Measurements from ENCODE around the gene PIP5K1C.
"Not testable (repeated sequence)": the region's sequence is repeated elsewhere in the genome, so short reads cannot be mapped to it uniquely, and the experiment has no call there.

PIP5K1C gene

DNA sequence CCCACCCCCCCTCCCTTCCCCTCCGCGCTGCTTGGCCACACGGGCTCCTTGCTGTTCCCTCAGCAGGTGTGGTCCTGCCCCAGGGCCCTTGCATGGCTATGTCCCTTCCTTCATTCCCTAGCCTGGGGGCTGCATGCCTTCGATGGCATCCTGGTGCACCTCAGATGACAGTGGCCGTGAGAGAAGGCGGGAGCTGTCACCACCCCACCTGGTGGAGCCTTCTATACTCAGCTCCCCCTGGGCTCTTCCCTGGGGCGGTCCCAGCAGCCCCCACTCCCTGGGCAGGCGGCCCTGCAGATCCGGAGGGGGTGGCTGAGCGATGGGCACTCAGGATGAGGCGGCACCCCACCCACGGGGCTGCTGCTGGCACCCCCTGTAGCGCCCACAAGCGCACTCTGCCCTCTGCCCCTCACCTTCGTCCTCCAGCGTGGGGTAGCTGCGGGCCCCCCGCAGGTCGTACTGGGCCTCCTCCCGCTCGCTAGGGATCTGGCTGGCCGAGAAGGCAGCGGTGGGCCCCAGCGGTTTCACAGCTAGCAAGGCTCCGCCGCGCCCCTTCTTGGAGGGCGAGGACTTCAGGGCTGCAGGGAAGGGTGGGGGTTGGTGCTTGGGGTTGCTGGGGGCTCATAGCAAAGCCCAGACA is 56.5 kb downstream of the PIP5K1C start:
- no peak for DNase-seq

DNA sequence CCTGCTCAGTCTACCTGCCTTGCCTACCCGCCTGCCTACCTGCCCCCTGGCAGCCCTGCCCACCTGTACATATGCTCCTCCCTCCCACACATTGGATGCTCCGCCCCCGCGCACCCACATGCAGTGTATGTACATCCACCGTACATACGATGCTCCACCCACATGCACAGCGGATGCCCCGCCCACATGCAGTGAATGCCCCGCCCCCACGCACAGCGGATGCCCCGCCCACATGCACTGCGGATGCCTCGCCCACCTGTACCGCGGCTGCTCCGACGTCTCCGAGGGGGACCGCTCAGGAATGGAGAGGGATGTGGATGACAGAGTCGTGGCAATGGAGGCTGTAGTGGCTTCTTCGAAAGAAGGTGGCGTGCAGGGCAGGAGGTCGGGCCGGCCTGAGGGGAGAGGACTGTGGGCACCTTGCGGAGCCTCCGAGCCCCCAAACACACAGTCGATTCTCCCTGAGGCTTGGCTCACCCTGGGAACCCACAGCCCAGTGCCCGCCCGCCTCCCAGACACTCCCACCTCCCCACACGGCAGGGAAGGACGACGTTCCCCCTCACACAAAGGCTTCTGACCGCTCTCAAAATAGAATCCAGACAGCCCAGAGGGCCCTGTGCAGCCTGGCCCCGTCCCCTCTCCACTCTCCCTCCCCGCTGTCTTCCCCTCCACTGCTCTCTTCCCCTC is 57.1 kb downstream of the PIP5K1C start:
- no peak for DNase-seq

DNA sequence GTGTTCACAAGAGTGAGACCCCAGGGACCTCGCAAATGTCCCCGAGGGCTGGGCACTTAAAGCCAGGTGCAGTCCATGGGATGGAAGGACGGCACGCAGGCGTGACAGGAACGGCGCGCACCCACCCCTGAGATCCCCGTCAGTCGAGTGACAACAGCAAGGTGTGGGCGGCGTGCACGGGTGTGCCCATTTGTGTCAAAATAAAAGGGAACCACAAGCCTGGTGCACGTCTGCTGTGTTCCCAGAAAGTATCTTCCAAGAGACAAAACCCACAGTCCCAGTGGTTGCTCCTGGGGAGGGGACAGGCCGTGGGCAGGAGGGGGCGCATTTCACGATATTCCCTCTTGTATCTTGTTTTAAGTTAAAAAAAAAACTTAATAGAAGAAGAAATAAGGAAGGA is 58.0 kb downstream of the PIP5K1C start:
- no peak for DNase-seq

DNA sequence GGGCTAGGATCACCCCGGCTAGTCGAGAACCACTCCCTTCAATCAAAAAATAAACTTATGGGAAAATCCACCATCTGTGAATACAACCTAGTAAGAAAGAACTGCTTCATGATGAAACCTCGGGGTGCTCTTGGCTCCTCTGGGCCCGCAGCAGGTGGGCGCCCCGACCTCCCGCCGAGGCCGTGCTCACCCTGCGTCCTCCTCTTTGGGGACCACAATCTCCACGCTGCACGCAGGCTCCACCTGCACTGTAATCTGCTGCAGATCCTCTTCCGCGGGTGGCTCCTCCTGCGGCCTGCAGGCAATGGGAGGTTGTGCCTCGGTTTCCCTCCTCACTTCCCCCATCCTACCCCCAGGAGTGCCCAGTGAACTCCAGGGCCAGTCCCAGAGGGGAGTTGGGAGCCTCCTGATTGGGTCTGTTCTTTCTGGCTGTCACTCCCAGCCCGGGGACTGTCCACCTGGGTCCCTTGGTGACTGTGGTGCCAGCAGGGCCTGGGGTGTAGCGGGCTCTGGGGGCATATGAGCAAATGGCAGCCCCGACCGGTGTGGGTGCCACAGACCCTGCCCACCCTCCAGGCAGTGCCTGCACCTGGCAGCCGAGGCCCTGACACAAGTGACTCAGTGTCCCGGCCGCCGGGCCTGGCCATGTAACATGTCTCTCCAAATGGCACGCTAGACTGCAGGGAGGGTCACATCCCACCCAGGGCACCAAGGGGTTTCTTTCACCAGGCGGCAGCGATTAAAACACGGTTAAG is 58.6 kb downstream of the PIP5K1C start:
- DNase-seq = no peak

DNA sequence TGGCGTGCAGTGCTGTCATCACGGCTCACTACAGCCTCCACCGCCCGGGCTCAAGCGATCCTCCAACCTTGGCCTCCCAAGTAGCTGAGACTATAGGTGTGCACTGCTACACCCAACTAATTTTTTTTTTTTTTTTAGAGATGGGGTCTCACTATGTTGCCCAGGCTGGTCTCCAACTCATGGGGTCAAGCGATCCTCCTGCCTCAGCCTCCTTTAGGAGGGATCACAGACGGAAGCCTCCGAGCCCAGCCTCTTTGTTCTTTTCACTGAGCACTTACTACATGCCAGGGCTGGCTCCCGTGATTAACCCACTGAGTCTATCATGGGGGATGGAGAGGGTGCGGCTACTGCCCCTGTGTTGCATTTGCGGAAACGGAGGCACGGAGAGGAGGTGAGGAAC is 60.8 kb downstream of the PIP5K1C start:
- DNase-seq = no peak

DNA sequence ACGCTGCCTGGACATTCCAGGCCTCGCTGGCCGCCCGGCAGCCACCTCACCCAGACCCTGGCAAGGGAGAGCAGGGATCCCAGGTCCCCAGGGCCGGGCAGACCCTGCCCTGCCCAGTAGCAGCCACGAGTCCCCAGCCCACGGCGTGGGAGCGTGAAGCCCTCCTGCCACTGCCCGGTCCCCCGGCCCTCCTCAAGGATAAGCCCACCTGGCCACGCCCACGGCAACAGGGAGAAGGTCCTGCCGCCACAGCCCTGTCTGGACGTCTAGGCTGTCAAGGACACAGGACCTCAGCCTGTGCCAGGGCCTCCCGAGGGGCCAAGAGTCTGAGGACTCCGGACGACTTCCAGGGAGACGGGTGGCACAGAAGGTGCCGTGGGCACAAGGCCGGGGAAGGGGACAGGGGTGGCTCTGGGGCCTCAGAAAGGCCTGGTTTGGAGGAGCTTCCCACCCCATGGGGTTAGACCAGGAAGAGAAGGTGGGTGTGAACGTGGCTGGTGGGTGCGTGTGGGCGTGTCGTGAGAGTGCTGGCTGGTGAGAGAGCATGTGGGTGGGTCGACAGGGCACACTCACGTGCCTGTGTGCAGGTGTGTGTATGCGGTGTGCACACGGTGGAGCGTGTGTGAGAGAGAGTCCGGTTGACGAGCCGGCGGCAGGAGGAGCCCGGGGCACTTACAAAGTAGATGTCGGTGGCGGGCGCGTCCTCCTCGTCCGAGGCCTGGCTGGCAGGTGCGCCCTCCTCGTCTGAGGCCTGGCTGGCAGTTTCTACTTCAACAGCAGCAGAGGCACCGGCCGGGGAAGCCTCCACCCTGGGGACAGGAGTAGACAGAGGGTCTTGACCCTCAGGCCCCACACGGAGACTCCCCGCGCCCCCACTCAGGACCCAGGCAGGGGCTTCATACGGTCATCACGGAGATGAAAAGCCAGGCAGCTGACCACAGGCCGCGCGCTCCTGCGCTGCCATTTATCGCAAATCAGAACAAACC is 61.8 kb downstream of the PIP5K1C start:
- no peak for DNase-seq

DNA sequence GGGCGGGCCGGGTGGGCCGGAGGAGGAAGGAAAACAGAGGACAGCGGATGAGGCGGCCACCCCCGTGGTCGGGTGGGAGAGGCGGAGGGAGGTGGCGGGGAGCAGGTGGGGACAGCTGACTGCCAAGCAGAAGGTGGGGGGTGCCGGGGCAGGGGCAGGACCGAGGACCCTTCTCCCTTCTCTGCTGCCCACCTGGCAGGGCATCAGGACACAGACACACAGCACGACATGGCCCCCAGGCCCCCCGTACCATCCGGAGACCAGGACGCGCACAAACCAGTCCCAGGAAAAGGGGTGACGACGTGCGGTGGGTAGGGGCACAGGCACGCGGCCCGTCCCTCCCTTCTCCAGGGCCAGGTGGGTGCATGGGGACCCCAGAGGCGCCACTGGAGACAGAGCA is 62.6 kb downstream of the PIP5K1C start:
- no peak for DNase-seq

DNA sequence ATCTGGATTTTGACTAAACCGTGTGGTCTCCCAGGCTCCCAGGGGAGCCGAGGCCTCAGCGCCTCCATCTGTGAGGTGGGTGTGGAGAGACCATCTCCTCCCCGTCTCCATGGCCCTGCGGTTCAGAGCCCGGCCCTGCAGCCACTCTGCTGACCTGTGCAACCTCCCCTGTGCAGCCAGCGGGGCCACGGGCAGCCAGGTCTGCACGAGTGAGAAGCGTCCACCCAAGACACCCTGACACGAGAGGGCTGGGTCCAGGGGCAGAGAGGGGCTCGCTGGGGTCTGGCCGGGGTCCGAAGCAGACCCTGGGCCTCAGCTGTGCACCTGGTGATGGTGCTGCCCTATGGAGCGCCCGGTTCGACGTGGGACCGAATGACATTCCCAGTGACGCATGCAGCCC is 63.3 kb downstream of the PIP5K1C start:
- DNase-seq = no peak

DNA sequence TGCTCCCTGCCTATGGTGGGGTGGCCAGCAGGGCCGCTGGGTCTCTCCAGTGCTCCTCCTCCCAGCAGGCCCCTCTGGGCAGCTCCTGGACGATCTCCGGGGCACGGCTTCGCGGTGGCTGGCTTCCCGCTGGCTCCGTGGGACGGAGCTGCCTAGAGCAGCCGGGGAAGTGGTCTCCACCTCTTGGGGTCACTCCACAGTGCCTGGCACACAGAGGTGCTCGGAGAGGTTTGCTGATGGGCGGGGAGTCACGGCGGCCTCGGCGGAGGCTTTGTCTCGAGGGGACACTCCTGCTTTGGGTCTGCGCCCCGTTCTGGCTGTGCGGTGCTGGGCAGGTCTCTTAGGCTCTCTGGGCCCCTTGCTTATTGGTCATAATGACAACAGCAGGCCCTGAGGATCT is 63.8 kb downstream of the PIP5K1C start:
- no peak for DNase-seq

DNA sequence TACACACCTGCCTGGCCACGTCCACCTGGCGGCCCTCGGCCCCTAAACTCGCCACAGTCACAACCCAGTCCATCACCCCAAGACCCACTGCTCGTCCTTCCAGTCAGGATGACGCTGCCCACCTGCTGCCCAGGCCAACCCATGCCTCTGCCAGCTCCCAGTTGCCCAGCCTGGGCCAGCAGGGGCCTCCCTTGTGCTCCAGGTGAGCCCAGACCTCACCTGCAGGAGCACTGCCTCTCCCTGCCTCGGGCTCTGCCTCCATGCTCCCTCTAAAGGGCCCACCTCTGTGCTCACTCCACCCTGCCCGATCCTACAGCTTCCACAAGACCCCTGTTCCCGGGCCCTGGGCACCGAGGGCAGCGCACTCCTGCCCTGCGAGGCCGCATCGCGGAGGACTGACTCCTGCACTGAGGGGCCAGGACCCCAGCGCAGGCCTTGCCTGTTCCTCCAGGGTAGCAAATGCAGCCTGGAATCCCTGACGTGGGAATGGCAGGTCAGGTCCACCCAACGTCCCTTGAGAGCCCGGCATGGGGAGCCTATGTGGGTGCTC is 65.7 kb downstream of the PIP5K1C start:
- no peak for DNase-seq

DNA sequence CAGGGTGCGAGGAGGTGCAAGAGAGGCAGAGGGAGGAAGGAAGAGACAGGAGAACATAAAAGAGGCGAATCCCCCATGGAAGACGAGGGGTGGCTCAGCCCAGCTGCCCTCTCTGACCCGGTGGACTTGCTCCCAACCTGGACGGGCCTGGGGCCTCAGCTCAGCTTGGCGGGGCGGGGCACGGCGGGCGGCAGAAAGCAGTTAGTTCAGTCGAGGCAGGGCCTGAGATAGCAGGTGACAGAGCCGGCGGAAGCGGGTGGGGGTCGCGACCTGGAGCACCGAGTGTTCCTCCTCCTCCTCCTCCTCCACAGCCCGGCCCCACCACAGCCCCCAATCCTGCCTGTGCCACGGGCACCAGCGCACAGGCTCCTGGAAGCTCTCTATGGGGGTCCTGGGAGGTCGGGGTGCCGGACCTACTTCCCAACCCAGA is 66.7 kb downstream of the PIP5K1C start:
- no peak for DNase-seq

DNA sequence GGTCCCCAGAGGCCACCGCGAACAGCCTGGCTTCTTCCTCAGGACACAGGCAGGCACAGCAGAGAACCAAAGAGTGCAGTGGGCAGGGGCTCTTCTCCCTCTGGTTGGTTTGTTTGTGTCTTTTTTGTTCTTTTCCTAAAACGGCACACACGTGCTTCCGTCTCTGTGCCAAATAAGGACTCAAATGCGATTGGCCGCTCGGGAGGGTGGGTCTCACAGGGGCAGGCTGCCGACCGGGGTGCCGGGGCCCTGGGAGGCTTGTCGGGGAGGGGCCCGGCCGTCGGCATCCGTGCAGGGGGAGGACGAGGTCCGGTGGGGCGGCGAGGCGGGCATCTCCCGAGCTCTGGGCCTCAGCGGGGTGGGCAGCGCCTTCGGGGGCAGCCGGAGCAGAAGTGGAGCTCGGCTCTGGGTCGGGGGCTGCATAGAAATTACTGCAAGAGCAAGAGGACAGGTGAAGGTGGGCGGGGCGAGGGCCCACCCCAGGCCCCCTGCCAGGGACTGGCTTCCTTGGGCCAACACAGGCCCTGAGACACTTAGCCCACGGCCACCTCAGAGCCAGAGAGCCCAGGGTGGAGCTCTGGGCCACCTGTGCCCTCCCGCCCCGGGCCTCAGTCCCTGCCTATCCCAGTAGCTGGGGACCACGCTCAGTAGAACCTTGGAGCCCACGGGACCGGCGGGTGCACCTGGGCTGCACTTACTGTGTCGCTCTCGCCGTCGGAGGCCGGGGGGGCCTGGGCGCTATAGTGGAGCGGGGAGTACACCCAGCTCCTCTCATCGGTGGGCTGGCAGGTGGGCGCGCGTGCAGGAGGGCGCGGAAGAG is 67.3 kb downstream of the PIP5K1C start:
- no peak for DNase-seq

DNA sequence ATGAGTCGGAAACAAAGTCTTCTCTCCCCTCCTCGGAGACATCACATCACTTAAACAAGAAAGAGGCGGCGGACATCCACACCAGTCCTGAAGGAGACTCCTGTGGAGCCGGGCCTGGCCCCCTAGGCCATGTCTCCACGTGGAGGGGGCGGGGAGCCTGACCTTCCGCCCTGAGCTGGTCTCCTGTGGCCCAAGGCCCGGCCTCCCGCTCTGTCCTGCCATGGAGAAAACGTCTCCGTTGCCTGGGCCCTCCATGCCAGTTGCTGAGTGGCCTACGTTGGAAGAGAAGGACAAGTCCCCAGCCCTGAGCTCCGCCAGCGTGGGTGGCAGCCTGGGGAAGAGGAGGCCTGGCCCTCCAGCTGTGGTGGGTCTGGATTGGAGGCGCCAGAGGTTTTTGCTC is 68.2 kb downstream of the PIP5K1C start:
- no peak for DNase-seq

DNA sequence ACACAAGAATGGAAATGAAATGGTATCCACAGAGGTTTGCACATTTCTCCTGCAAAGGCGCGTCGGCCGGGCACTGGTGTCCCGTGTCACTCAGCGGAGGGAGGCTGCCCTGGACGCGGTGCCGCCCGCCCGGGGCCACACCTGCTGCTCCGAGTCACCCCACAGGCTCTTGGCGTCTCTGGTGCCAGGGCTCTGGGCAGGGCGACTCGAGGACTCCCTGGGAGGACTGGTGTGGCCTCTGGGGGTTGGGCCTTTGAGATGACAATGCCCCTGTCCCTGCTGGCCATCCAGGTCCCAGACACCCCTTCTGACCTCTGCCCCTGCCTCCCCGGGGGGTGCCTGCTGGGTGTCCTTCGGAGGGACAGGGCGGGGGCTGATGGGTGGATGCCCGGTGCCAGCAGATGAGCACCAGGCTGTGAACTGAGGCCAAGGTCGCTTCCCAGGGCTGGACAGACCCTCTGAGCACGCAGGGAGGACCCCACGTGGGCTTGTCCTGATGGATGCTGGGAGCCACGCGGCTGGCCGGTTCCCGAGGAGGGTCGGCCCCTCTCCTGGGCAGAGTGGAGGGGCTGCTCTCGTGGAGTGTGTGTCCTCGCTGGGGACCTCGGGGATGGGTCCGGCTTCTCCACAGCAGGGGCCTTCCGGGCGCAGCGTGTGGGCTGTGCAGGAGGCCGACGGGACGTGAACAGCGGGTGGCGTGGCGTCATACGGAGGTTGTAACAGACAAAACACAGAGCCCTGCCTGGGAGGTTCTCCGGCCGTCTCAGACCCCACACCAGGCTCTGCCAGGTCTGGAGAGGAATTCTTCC is 69.0 kb downstream of the PIP5K1C start:
- DNase-seq = no peak

DNA sequence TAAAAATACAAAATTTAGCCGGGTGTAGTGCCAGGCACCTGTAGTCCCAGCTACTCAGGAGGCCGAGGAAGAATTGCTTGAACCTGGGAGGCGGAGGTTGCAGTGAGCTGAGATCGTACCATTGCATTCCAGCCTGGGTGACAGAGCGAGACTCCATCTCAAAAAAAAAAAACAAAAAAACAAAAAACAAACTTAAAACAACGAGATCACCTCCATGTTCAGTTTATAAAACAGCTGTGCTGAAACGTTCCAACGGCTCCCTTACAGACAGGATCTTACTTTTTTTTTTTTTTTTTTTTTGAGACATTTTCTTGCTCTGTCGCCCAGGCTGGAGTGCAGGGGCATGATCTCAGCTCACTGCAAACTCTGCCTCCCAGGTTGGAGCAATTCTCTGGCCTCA is 71.5 kb downstream of the PIP5K1C start:
- DNase-seq = not testable (repeated sequence)

DNA sequence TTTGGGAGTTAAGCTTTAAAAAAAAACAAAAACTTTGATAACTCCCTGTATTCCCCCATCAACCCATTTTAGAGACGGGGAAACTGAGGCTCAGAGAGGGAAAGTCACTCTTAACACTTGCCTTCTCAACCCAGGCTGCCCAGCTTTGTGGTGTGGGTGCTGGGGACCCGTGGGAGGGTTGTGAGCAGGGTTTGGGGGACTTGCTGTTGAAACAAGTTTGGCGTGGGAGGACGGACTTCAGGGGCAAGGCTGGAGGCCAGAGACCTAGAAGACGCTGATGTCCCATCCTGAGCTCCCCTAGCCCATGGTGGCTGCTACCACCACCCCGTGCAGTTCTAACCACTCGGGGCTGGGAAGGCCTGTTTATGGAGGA is 72.9 kb downstream of the PIP5K1C start:
- no peak for DNase-seq

DNA sequence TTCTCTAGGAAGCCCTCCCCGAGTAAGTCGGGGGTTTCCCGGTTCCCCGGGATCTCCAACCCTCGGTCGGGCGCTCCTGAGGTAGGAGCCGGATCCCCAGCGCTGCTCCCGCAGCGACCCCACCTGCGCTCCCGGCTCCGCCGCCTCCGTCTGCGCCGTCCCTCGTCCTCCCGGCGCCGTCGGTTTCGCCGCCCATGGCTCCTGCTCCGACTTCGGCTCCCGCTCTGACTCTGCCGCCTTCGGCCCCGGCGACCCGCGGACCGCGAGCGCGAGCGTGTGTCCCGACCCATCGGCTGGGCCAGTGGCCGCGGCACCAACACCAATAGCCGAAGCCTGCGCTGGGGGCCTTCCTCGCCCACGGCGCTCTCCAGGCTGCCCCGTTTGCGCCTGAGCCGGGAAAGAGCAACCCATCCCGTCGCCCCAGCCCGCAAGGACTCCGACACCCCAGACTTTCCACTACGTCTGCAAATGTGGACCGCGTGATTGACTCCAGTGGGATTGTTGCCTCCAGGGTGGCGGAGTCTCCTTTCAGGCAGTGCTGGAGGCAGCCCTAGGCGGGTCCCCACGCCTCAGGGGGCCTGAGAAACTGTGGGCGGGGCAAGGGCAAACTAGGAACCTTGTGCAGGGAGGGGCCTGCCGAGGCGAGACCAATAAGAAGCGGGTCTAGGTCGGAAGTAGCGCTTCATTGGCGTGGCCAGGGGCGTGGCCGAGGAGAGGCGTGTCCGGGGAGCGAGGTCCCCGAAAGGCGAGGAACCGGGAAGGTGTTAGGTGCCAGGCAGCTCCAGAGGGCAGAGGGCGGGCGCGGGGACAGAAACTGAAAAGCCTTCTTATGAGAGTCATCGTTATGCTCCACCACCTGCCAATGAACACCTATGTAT is 73.6 kb downstream of the PIP5K1C start, which contains the start of gene CACTIN:
CACTIN (minus strand) TSS at position 318 of the 878 bp plus-strand sequence; CDS start at position 290, 28 bp downstream.
- peak; percentile 99 for DNase-seq

DNA sequence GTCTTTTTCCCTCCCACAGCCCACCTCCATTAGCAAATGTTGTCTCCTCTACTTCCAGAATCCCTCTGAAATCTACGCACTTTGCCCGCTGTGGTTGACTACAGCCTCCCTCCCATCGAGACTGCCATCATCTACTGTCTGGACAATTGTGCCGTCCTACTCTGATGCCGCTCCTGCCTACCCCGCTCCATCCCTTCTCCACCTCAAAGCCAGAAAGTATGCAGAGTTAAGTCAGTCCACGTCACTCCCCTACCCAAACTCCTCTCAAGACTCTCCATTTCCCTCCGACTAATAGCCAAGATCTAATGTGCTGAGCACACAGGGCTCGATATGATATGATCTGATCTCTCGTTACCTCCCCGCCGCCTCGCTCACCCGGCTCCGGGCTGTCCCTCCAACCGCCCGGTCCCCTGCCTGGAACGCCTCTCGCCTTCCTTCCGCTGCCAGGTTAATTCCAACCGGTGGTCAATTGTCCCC is 74.2 kb downstream of the PIP5K1C start:
- DNase-seq = no peak

DNA sequence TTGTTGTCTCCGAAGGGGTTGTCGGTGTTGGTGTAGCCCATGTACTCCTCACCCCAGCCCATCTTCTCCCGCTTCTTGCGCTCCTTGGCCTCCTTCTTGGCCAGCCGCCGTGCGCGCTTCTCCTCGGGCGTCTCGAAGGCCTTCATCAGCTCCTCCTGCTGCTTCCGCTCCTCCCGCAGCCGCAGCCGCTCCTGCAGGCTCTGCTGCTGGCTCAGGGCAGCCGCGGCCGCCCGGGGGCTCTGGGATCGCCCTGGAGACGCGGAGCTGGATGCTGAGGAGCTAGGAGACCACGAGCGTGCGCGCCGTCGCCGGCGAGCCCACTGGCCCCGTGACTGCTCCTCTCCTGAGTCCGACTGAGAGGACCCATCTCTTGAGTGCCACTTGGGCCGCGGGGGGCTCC is 76.6 kb downstream of the PIP5K1C start:
- no peak for DNase-seq

DNA sequence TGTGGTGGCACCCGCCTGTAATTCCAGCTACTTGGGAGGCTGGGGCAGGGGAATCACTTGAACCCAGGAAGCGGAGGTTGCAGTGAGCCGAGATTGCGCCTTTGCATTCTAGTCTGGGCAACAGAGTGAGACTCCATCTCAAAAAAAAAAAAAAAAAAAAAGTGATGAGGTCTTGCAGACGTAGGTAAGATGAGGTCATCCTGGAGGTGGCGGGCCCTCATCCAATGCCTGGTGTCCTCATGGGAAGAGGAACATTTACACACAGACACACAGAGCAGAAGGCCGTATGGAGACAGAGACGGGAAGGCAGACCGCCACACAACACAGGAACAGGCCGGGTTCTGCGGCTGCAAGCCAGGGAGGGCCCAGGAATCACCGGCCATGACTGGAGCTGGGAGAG is 78.0 kb downstream of the PIP5K1C start:
- no peak for DNase-seq

Data from activated gamma-delta T cell treated with Interleukin-2 at 50 U/mL for 16 hours (primary cell).